HepG2 (cell line): ENCODE data around the gene NDRG3. TPM values are rescaled to one million over a fixed set of nuclear protein-coding genes. Genes with fewer than 3 reads are reported as not detected.

ENCODE experiments used
- HNF4A ChIP-seq: sonication (generic); formaldehyde crosslinking; IDR thresholded peaks from 2 replicates; pipeline ENCODE4 v1.4.0; 2020; ENCODE audit warnings: missing genetic modification reagents
- HOXA3 ChIP-seq: sonication (generic); formaldehyde crosslinking; IDR thresholded peaks from 2 replicates; pipeline ENCODE4 v1.5.0; 2020; ENCODE audit warnings: missing genetic modification reagents
- JUN ChIP-seq: sonication (generic); formaldehyde crosslinking; IDR thresholded peaks from 2 replicates; pipeline ENCODE4 v1.4.0; 2020; ENCODE audit warnings: mild to moderate bottlenecking, missing genetic modification reagents
- KDM1A ChIP-seq: IDR thresholded peaks from 2 replicates; pipeline ENCODE4 v1.6.1; 2016; ENCODE audit warnings: missing compliant biosample characterization
- MTA1 ChIP-seq: sonication (generic); formaldehyde crosslinking; IDR thresholded peaks from 2 replicates; pipeline ENCODE4 v1.4.0; 2020; ENCODE audit warnings: missing genetic modification reagents, mild to moderate bottlenecking, borderline replicate concordance
- NR0B2 ChIP-seq: sonication (generic); formaldehyde crosslinking; IDR thresholded peaks from 2 replicates; pipeline ENCODE4 v1.4.0; 2020; ENCODE audit warnings: mild to moderate bottlenecking, missing genetic modification reagents
- POLR2AphosphoS5 ChIP-seq: IDR thresholded peaks from 2 replicates; pipeline ENCODE4 v1.6.1; 2012; ENCODE audit warnings: low read depth, low read length
- RNF219 ChIP-seq: sonication (generic); formaldehyde crosslinking; IDR thresholded peaks from 2 replicates; pipeline ENCODE4 v1.5.0; 2020; ENCODE audit warnings: mild to moderate bottlenecking, missing genetic modification reagents
- TBL1XR1 ChIP-seq: fragments of 150-350 bp; IDR thresholded peaks from 2 replicates; pipeline ENCODE4 v1.6.1; 2014; ENCODE audit warnings: borderline replicate concordance, low read length; ENCODE audit not compliant: partially characterized antibody
- TIGD3 ChIP-seq: sonication (generic); formaldehyde crosslinking; IDR thresholded peaks from 2 replicates; pipeline ENCODE4 v1.5.1; 2020; ENCODE audit warnings: mild to moderate bottlenecking, missing genetic modification reagents, borderline replicate concordance
- ZEB1 ChIP-seq: IDR thresholded peaks from 2 replicates; pipeline ENCODE4 v1.6.1; 2012; ENCODE audit warnings: mild to moderate bottlenecking, low read depth, inconsistent platforms; ENCODE audit not compliant: insufficient replicate concordance
- ZNF121 ChIP-seq: sonication (generic); formaldehyde crosslinking; IDR thresholded peaks from 2 replicates; pipeline ENCODE4 v1.5.0; 2020; ENCODE audit warnings: mild to moderate bottlenecking, missing genetic modification reagents
- ZNF276 ChIP-seq: sonication (generic); formaldehyde crosslinking; IDR thresholded peaks from 2 replicates; pipeline ENCODE4 v1.4.0; 2020; ENCODE audit warnings: mild to moderate bottlenecking, low read depth, missing genetic modification reagents
- ZNF326 ChIP-seq: sonication (generic); formaldehyde crosslinking; IDR thresholded peaks from 2 replicates; pipeline ENCODE4 v1.4.0; 2020; ENCODE audit warnings: missing genetic modification reagents, borderline replicate concordance
- ZNF562 ChIP-seq: sonication (generic); formaldehyde crosslinking; IDR thresholded peaks from 2 replicates; pipeline ENCODE4 v1.8.0; 2022; ENCODE audit warnings: missing genetic modification reagents, borderline replicate concordance
- ZNF570 ChIP-seq: sonication (generic); formaldehyde crosslinking; IDR thresholded peaks from 2 replicates; pipeline ENCODE4 v1.4.0; 2020; ENCODE audit warnings: mild to moderate bottlenecking, missing genetic modification reagents, borderline replicate concordance
- ZNF710 ChIP-seq: sonication (generic); formaldehyde crosslinking; IDR thresholded peaks from 2 replicates; pipeline ENCODE4 v1.5.0; 2020; ENCODE audit warnings: mild to moderate bottlenecking, missing genetic modification reagents, borderline replicate concordance
- ZNF768 ChIP-seq: sonication (generic); formaldehyde crosslinking; IDR thresholded peaks from 2 replicates; pipeline ENCODE4 v1.4.0; 2020; ENCODE audit warnings: missing genetic modification reagents
- ZNF891 ChIP-seq: sonication (generic); formaldehyde crosslinking; IDR thresholded peaks from 2 replicates; pipeline ENCODE4 v1.5.0; 2020; ENCODE audit warnings: mild to moderate bottlenecking, missing genetic modification reagents
- ZSCAN20 ChIP-seq: sonication (generic); formaldehyde crosslinking; IDR thresholded peaks from 2 replicates; pipeline ENCODE4 v1.4.0; 2020; ENCODE audit warnings: missing genetic modification reagents, mild to moderate bottlenecking, borderline replicate concordance
- polyA plus RNA-seq, 8 experiments: library from polyadenylated mRNA; depleted of rRNA in 3 of 8; stranded (reverse) in 7 of 8; unstranded in 1 of 8; fragments of >200 nt; fragmentation: Illumina TruSeq in 4 of 8; extraction: Trizol in 4 of 8; gene quantifications; 2 replicates each; pipeline versions ENCODE4 v1.2.1 to v1.2.3, GENCODE V29; 2011 to 2016; ENCODE audit warnings: low read depth in 4 of 8, missing spikeins in 1 of 8, mixed read lengths in 1 of 8; ENCODE audit not compliant: insufficient read depth in 1 of 8
- total RNA-seq, 5 experiments: library from RNA; depleted of rRNA; stranded (reverse); fragments of >200 nt; fragmentation: Illumina TruSeq; extraction: Trizol; gene quantifications; 2 replicates each; pipeline ENCODE4 v1.2.3, GENCODE V29; 2016; ENCODE audit warnings: low read depth in 1 of 5

NDRG3 gene
- total and polyA plus RNA-seq, 2 of the 13 experiments (the other 11 are each of a cell fraction or from before 2014, with no cell fraction given): 36.0 to 40.5 TPM

DNA sequence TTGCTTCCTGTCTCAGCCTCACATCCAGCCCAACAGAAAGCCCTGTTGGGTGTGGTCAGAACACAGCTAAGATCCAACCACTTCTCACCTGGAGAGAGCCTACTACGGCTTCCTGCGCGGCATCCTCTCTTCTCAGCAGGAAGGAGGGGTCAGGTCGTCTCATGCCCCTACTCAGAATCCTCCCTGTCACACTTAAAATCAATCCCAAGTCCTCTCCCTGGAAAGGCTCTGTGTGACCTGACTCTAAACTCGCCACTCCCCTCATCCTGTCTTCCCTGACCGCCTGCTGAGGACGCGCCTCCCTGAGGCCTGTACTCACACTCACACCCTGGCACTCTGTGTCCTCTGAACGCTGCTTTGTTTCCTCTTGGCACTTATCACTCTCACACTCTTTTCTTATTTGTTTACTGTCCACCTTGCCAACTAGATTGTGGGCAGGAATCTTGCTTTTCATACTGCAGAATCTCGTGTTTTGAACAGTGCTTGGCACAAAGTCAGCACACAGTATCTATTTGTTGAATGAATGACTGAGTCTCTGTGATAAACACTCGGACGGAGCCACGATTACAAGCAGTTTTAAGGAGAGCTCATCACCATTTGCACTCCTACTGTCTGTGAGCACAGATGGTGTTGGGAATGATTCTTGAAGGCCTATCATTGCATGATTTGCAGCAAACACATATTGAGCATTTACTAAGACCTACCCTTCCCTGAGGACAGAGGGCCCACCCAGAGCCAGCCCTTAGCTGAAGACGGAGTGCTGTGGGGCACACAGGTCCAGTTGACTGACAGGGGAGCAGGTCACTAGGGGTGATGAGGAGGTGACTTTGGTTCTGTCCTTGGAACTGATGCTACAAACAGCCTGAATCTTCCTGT is 121.6 kb downstream of the NDRG3 start (continued):
- TF ChIP-seq NR0B2 (CRISPR knock-in tag) (no peak), ZNF891 (CRISPR knock-in tag) (0 out of 2 replicates have a peak, but pooled peaks have one; percentile 25), ZNF562 (CRISPR knock-in tag) (no peak), TIGD3 (no peak), HNF4A (CRISPR knock-in tag) (no peak), ZNF710 (peak; percentile 82; the same call in 1 of the 2 replicates), ZSCAN20 (CRISPR knock-in tag) (no peak), ZNF768 (CRISPR knock-in tag) (no peak), ZNF276 (no peak), ZNF121 (CRISPR knock-in tag) (no peak), RNF219 (CRISPR knock-in tag) (no peak), JUN (CRISPR knock-in tag) (no peak), ZNF570 (CRISPR knock-in tag) (no peak), POLR2AphosphoS5 (no peak), ZNF326 (CRISPR knock-in tag) (no peak), KDM1A (no peak), MTA1 (CRISPR knock-in tag) (no peak), TBL1XR1 (no peak), ZEB1 (no peak), HOXA3 (no peak)
